WTC11 (cell line): Measurements from ENCODE around the gene CAV1. TPM values are rescaled to one million over a fixed set of nuclear protein-coding genes. Genes with fewer than 3 reads are reported as not detected.

Experiments used
- ATAC-seq: fragments of 200-7000 bp; cut with Tn5 transposase; 2 replicates; pipeline ENCODE4 v1.10.0; 2021; ENCODE audit warnings: mild to moderate bottlenecking, moderate library complexity
- CTCF ChIA-PET: fragments of 300-600 bp; sonication (Branson Sonifier 250); formaldehyde crosslinking; loops from one replicate; lab custom pipeline; 2021; ENCODE audit warnings: antibody characterized with exemption; lab: Charles Lee
- POLR2A ChIA-PET: fragments of 350-600 bp; sonication (Branson Sonifier 250); formaldehyde crosslinking; loops from one replicate; lab custom pipeline; 2021; ENCODE audit warnings: antibody characterized with exemption; lab: Charles Lee
- DNase-seq: peaks from one replicate; pipeline ENCODE4 v3.0.0; 2021; ENCODE audit warnings: low spot score
- H3K27ac Mint-ChIP-seq: 2 replicates; pipeline ENCODE4 v1.8.0; 2021; ENCODE audit warnings: mixed read lengths
- H3K27me3 Mint-ChIP-seq: 2 replicates; pipeline ENCODE4 v1.8.0; 2021; ENCODE audit warnings: low read depth, mild to moderate bottlenecking, moderate library complexity, mixed read lengths
- H3K36me3 Mint-ChIP-seq: 2 replicates; pipeline ENCODE4 v1.8.0; 2021; ENCODE audit warnings: mixed read lengths
- H3K4me1 Mint-ChIP-seq: 2 replicates; pipeline ENCODE4 v1.8.0; 2022; ENCODE audit warnings: mixed read lengths
- H3K4me3 Mint-ChIP-seq: 2 replicates; pipeline ENCODE4 v1.8.0; 2021; ENCODE audit warnings: mild to moderate bottlenecking, moderate library complexity, mixed read lengths
- H3K9me3 Mint-ChIP-seq: 2 replicates; pipeline ENCODE4 v1.8.0; 2021; ENCODE audit warnings: mixed read lengths
- CREB1 ChIP-seq: sonication (generic); formaldehyde crosslinking; IDR thresholded peaks from 2 replicates; pipeline ENCODE4 v1.8.0; 2023; ENCODE audit warnings: mild to moderate bottlenecking, missing genetic modification reagents
- ERG ChIP-seq: fragments of 250-450 bp; sonication (Bioruptor Pico); IDR thresholded peaks from 2 replicates; pipeline ENCODE4 v1.8.0; 2021; ENCODE audit warnings: mild to moderate bottlenecking
- ESRRA ChIP-seq: sonication (generic); formaldehyde crosslinking; IDR thresholded peaks from 2 replicates; pipeline ENCODE4 v1.8.1; 2022; ENCODE audit warnings: mild to moderate bottlenecking, missing genetic modification reagents, borderline replicate concordance
- KAT7 ChIP-seq: sonication (generic); formaldehyde crosslinking; IDR thresholded peaks from 2 replicates; pipeline ENCODE4 v1.8.1; 2023; ENCODE audit warnings: missing genetic modification reagents, mild to moderate bottlenecking, borderline replicate concordance
- NFATC4 ChIP-seq: fragments of 250-450 bp; sonication (Bioruptor Pico); IDR thresholded peaks from 2 replicates; pipeline ENCODE4 v1.9.0; 2021; ENCODE audit warnings: mild to moderate bottlenecking
- PRDM15 ChIP-seq: sonication (generic); formaldehyde crosslinking; IDR thresholded peaks from 2 replicates; pipeline ENCODE4 v1.8.0; 2022; ENCODE audit warnings: missing genetic modification reagents
- SMAD3 ChIP-seq: sonication (generic); formaldehyde crosslinking; IDR thresholded peaks from 2 replicates; pipeline ENCODE4 v1.8.0; 2022; ENCODE audit warnings: missing genetic modification reagents, mild to moderate bottlenecking, borderline replicate concordance
- total RNA-seq: library from RNA; stranded (reverse); gene quantifications from 3 replicates; pipeline ENCODE4 v1.2.3, GENCODE V29; 2021
- TF ChIP-seq, protein P1 (sequence below): sonication (generic); formaldehyde crosslinking; IDR thresholded peaks from 2 replicates; pipeline ENCODE4 v1.8.1; 2022; ENCODE audit warnings: low read depth, missing genetic modification reagents, borderline replicate concordance
- TF ChIP-seq, protein P2 (sequence below): sonication (generic); formaldehyde crosslinking; IDR thresholded peaks from 2 replicates; pipeline ENCODE4 v1.8.0; 2022; ENCODE audit warnings: mild to moderate bottlenecking, missing genetic modification reagents
- TF ChIP-seq, protein P3 (sequence below): fragments of 250-450 bp; sonication (Bioruptor Pico); IDR thresholded peaks from 2 replicates; pipeline ENCODE4 v1.9.0; 2021; ENCODE audit warnings: mild to moderate bottlenecking, borderline replicate concordance

The CAV1 gene
- total RNA-seq, 1 experiment from 2014 or later, result 19.7 TPM

DNA sequence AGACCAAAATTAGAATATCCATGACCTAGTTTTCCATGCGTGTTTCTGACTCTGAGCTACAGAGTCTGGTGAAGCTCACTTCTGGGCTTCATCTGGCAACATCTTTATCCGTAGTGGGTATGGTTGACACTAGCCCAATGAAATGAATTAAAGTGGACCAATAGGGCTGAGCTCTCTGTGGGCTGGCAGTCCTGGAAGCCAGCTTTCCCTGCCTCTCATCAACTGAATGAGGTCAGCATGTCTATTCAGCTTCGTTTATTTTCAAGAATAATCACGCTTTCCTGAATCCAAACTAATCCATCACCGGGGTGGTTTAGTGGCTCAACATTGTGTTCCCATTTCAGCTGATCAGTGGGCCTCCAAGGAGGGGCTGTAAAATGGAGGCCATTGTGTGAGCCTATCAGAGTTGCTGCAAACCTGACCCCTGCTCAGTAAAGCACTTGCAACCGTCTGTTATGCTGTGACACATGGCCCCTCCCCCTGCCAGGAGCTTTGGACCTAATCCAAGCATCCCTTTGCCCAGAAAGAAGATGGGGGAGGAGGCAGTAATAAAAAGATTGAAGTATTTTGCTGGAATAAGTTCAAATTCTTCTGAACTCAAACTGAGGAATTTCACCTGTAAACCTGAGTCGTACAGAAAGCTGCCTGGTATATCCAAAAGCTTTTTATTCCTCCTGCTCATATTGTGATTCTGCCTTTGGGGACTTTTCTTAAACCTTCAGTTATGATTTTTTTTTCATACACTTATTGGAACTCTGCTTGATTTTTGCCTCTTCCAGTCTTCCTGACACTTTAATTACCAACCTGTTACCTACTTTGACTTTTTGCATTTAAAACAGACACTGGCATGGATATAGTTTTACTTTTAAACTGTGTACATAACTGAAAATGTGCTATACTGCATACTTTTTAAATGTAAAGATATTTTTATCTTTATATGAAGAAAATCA is 35.5 kb downstream of the CAV1 start:
- DNase-seq, result no peak
- ATAC-seq, result peak; percentile 53
- TF ChIP-seq KAT7 (CRISPR knock-in tag) (no peak), SMAD3 (CRISPR knock-in tag) (no peak), PRDM15 (CRISPR knock-in tag) (no peak), NFATC4 (no peak), CREB1 (CRISPR knock-in tag) (no peak), ESRRA (CRISPR knock-in tag) (no peak), ERG (CRISPR knock-in tag) (no peak)
- TF ChIP-seq, protein P1, sequence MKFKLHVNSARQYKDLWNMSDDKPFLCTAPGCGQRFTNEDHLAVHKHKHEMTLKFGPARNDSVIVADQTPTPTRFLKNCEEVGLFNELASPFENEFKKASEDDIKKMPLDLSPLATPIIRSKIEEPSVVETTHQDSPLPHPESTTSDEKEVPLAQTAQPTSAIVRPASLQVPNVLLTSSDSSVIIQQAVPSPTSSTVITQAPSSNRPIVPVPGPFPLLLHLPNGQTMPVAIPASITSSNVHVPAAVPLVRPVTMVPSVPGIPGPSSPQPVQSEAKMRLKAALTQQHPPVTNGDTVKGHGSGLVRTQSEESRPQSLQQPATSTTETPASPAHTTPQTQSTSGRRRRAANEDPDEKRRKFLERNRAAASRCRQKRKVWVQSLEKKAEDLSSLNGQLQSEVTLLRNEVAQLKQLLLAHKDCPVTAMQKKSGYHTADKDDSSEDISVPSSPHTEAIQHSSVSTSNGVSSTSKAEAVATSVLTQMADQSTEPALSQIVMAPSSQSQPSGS (CRISPR knock-in tag), result no peak
- TF ChIP-seq, protein P2, sequence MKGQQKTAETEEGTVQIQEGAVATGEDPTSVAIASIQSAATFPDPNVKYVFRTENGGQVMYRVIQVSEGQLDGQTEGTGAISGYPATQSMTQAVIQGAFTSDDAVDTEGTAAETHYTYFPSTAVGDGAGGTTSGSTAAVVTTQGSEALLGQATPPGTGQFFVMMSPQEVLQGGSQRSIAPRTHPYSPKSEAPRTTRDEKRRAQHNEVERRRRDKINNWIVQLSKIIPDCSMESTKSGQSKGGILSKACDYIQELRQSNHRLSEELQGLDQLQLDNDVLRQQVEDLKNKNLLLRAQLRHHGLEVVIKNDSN (CRISPR knock-in tag), result no peak
- TF ChIP-seq, protein P3, sequence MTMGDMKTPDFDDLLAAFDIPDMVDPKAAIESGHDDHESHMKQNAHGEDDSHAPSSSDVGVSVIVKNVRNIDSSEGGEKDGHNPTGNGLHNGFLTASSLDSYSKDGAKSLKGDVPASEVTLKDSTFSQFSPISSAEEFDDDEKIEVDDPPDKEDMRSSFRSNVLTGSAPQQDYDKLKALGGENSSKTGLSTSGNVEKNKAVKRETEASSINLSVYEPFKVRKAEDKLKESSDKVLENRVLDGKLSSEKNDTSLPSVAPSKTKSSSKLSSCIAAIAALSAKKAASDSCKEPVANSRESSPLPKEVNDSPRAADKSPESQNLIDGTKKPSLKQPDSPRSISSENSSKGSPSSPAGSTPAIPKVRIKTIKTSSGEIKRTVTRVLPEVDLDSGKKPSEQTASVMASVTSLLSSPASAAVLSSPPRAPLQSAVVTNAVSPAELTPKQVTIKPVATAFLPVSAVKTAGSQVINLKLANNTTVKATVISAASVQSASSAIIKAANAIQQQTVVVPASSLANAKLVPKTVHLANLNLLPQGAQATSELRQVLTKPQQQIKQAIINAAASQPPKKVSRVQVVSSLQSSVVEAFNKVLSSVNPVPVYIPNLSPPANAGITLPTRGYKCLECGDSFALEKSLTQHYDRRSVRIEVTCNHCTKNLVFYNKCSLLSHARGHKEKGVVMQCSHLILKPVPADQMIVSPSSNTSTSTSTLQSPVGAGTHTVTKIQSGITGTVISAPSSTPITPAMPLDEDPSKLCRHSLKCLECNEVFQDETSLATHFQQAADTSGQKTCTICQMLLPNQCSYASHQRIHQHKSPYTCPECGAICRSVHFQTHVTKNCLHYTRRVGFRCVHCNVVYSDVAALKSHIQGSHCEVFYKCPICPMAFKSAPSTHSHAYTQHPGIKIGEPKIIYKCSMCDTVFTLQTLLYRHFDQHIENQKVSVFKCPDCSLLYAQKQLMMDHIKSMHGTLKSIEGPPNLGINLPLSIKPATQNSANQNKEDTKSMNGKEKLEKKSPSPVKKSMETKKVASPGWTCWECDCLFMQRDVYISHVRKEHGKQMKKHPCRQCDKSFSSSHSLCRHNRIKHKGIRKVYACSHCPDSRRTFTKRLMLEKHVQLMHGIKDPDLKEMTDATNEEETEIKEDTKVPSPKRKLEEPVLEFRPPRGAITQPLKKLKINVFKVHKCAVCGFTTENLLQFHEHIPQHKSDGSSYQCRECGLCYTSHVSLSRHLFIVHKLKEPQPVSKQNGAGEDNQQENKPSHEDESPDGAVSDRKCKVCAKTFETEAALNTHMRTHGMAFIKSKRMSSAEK (CRISPR knock-in tag), result no peak
- TF ChIP-seq, all 79 proteins: peak for 0
- Mint-ChIP-seq H3K9me3 (no peaks in the 10 kb centered on the region), H3K36me3 (no peaks in the 10 kb centered on the region), H3K4me1 (peaks cover 8% of the 10 kb centered on the region), H3K4me3 (no peak overlapping the region), H3K27me3 (no peaks in the 10 kb centered on the region), H3K27ac (no peak overlapping the region)
- POLR2A ChIA-PET, result no interaction called here
- CTCF ChIA-PET, result interaction anchor here (2.8 kb wide), 1 partner anchor 34 kb away, joined by 9 read pairs; no protein-coding TSS in a partner anchor
